ENCODE results near the gene PLEKHG4B. TPM values are rescaled to one million over a fixed set of nuclear protein-coding genes. Genes with fewer than 3 reads are reported as not detected.
A peak's percentile ranks its signal among the peaks of the same experiment; 100 is the strongest.

The PLEKHG4B gene
- total RNA-seq, 1 experiment from 2014 or later: not detected

DNA sequence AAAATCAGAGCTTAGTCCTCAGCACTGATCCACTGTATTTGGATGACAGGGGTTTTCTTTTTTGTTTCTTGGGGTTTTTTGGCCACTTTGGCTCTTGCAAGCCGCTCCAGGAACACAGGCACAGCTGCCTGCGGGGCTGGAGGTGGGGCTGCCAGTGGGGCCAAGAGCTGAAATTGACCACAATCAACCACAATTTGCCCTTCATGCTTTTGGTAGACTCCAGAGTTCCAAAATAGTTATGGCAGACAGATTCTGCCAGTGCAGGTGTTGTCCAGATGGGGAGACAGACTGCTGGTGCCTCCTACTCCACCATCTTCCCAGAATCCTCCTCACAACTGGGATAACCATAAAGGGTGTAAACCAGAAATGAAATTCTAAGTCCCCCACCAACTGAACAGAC, 36.5 kb downstream of the PLEKHG4B start:
- DNase-seq (ENCODE audit: extremely low read depth, low read depth): no peak

DNA sequence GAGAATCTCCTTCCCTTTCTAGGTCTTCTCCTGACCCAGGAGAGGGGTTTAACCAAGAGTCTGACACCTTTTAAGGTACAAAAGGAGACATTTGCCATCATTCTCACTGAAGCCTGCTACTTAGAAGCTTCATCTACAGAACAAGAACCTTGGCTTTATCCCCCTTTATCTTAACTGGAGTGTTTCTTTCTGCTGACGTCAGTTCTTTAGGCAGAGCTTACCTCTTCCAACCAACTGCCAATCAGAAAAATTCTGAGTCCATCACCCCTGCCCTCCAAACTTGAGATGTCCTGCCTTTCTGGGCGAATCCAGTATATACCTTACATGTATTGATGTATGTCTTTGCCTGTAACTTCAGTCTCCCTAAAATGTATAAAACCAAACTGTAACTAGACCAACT, 37.2 kb downstream of the PLEKHG4B start:
- DNase-seq (ENCODE audit: extremely low read depth, low read depth): no peak

DNA sequence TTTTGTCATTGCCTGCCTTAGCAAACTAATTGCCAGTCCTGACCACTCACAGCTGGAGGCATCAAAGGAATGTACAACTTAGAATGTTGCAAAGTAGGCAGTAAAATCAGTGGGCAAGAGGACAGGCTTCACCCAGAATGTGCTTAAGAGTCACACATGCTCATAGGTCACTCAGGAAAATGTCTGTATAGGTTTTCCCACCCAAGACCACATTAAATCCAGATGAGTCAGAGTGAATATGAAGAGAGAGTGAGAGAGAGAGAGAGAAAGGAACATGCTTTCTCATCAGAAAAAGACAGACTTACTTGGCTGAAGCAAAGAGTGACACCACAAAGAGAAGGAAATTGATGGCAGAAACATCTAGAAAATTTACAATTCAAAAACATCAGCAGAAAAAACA, 37.9 kb downstream of the PLEKHG4B start:
- no peak for DNase-seq (ENCODE audit: extremely low read depth, low read depth)

DNA sequence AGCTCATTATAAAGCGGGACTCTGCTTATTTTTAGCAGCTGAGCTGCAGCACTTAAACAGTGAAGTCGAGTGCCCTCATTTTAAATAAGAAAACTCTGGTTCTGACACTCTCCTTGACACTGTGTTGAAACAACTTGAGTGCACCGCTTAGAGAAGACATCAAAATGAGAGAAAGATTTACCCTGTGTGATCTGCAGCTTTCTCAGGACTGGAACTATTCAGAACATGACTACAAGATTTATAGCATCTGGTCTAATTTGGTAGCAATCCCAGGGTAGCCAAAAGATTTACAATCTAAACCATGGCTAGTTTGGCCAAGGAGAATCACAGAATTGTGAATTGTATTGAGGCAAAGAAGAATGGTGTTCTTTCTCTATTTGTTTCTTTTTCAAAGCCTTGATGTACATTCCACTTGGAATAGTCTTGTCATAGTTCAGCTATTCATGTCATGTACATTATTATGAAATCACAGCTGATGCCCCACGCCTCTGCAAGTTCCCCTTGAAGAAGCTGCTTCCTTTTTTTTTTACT, 38.7 kb downstream of the PLEKHG4B start:
- no peak for DNase-seq (ENCODE audit: extremely low read depth, low read depth)

DNA sequence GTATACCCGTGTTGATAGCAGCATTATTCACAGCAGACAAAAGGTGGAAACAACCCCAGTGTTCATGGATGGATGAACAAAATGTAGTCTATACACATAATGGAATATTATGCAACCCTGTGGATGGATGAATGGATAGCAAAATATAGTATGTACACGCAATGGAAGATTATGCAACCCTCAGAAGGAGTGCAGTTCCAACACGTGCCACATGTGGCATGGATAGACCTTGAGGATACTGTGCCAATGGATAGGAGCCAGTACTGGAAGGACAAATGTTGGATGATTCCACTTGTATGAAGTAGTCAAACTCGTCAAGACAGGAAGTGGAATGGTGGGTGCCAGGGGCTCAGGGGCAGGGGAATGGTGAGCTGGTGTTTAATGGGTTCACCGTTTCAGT, 44.9 kb downstream of the PLEKHG4B start:
- DNase-seq (ENCODE audit: extremely low read depth, low read depth): peak; percentile 16

DNA sequence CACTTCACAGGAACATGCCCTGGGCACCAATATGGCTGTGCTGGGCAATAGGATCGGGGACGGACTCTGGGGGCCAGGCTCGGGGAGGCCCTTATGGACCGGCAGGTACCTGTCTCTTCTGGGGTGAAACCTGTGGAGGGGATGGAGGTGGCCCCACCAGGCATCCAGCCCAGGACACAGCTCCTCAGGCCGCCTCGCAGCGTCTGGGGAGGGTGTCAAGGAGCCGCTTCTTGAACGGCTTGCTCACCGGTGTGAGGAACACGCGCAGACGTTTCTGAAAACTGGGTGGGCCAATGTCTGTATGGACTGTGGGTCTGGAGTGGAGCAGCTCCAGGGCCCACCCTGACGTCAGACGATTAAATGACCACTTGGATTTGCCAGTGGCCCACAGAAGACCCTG, 45.8 kb downstream of the PLEKHG4B start:
- no peak for DNase-seq (ENCODE audit: extremely low read depth, low read depth)

DNA sequence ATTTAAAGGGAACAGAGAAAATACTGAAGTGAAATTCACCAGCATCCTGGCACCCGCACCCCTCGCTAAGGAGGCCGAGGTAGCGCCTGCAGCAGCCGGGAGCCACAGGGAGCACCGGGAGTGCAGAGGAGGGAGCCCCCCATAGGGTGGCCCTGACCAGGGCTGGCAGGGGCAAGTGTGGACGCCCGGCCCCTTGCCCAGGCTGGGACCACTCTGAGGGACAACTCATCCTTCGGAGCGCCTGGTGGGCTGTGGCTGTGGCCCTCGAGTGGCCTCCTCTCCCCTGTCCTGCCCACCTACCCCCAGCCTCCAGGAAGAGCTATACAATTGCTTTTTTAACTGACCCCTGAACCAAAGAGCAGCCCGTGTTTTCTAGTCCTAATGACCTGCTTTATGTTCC, 47.0 kb downstream of the PLEKHG4B start:
- no peak for DNase-seq (ENCODE audit: extremely low read depth, low read depth)

DNA sequence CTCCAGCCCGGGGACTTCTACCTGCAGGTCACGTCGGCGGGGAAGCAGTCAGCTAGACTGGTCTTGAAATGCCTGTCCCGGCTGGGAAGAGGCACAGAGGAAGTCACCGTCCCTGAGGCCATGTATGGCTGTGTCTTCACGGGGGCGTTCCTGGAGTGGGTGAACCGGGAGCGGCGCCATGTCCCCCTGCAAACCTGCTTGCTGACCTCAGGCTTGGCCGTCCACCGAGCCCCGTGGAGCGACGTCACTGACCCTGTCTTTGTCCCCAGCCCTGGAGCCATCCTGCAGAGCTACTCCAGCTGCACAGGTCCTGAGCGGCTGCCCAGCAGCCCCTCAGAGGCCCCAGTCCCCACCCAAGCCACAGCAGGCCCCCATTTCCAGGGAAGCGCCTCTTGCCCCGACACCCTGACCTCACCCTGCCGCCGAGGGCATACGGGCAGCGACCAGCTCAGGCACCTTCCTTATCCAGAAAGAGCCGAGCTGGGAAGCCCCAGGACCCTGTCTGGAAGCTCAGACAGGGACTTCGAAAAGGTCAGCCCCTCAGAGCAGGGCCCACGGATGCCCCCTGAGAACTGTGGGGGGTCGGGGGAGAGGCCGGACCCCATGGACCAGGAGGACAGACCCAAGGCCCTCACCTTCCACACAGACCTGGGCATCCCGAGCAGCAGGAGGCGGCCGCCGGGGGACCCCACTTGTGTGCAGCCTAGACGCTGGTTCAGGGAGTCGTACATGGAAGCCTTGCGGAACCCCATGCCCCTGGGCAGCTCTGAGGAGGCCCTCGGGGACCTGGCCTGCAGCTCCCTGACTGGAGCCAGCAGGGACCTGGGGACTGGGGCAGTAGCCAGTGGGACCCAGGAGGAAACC, 47.8 kb downstream of the PLEKHG4B start:
- no peak for DNase-seq (ENCODE audit: extremely low read depth, low read depth)

DNA sequence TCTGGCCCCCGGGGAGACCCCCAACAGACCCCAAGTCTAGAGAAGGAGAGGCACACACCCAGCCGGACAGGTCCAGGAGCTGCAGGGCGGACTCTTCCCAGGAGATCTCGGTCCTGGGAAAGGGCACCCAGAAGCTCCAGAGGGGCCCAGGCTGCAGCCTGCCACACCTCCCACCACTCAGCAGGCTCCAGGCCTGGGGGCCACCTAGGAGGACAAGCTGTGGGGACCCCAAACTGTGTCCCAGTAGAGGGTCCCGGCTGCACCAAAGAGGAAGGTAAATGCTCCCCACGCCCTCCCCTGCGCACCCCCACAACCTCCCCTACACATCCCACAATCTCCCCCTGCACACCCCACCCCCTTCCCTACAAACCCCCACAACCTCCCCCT, 48.5 kb downstream of the PLEKHG4B start:
- no peak for DNase-seq (ENCODE audit: extremely low read depth, low read depth)

DNA sequence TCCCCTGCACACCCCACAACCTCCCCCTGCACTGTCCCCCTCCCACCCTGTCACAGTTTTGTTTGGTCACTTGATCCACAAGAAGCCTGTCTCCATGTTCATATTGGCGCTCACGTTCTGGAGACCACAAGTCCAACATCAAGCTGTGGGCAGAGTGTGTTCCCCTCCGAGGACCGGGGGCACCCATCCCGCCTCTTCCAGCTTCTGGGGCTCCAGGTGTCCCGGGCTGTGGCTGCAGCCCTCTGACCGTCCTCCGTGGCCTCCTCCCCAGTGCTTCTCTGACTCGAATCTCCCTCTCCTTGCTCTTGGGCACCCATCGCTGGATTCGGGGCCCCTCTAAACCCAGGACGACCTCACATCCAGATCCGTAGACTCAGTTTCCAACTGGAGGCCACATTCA, 49.2 kb downstream of the PLEKHG4B start:
- DNase-seq (ENCODE audit: extremely low read depth, low read depth): no peak

DNA sequence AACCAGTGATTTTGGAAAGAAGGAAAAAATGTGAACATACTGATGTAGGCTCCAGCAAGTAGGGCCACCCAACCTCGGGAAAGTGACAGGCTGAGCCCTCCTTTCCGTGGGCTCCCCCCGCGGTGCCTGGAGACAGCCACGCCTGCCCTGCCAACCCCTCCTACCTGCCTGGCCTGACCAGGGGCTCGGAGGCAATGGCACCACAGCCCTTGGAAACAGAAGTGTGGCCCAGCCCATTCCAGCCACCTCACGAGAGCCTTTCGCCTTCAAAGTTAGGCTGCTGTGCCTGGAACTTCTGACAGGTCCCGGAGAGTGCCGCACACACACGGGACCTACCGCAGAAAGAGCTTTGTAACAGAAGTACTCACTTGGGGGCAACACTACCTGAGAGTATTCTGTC, 49.8 kb downstream of the PLEKHG4B start:
- DNase-seq (ENCODE audit: extremely low read depth, low read depth): no peak

DNA sequence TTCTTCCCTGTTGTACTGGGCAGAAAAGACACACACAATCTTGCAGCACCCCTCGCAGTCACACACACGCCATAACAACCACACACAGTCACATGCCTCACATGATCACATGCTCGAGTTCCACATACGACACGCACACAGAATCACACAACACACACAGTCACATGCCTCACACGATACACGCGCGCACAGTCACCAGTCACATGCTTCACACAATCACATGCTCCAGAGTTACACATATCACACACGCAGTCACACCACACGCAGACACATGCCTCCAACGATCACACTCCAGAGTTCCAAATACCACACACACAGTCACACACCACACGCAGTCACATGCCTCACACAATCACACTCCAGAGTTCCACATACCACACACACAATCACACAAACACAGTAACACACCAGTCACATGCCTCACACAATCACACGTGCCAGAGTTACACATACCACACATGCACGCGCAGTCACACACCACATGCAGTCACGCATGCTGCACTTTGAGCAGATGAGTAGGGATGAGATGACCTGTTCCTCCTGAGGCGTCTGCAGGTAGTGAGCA, 50.4 kb downstream of the PLEKHG4B start:
- no peak for DNase-seq (ENCODE audit: extremely low read depth, low read depth)

DNA sequence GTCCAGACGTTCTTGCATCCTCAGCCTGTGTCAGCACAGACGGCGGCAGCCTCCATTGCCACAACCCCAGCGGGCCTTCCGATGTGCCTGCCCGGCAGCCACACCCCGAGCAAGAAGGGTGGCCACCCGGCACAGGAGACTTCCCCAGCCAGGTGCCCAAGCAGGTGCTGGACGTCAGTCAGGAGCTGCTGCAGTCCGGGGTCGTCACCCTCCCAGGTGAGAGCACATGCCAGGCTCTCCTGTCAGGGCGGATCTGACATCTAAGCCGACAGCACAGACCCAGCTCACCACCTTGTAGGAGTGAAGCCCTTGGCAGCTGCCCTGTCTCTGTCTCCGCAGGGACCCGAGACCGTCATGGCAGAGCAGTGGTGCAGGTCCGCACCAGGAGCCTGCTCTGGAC, 51.1 kb downstream of the PLEKHG4B start:
- no peak for DNase-seq (ENCODE audit: extremely low read depth, low read depth)

DNA sequence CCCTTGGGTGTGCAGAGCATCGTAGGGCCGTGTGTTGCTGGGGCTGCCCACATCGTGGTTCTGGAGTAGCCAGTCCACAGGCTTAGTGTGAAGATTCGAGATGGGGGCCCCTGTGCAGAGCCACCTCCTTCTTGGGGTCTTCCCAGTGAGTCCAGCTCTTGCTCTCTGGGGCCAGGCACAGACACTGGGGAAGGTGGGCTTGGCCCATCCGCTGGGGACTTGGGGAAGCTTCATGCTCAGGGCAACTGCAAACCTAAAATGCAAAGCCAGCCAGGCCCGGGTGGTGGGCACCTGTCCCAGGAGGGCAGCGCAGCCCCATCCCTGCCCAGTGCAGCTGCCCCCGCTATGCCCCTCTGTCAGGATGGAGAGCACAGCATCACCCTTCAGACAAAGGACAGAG, 53.0 kb downstream of the PLEKHG4B start:
- no peak for DNase-seq (ENCODE audit: extremely low read depth, low read depth)

DNA sequence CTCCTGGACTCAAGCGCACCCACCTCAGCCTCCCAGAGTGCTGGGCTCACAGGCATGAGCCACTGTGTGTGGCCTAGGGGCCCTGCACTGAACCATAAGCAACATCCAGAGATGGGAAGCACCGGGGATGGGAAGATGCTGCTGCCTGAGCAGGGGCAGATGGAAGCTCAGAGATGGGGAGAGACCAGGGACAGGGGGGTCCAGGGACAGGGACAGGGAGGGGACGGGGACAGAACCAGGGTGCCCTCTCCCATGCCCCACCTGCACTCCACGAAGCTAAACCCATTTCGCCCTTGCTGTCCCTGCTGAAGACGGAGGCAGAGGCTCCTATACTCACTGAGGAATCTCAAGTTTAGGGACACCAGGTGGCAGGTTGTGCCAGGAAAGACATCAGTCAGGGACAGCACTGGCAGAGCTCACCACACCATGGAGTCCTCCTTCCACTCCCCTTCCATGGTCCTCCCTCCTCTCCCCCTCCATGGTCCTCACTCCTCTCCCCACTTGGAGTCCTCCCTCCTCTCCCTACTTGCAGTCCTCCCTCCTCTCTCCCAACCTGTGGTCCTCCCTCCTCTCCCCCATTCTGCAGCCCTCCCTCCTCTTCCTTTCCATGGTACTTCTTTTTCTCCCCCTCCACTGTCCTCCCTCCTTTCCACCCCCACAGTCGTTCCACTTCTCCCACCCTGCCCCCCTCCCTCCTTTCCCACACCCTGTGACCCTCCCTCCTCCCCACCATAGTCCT, 53.8 kb downstream of the PLEKHG4B start:
- DNase-seq (ENCODE audit: extremely low read depth, low read depth): no peak

DNA sequence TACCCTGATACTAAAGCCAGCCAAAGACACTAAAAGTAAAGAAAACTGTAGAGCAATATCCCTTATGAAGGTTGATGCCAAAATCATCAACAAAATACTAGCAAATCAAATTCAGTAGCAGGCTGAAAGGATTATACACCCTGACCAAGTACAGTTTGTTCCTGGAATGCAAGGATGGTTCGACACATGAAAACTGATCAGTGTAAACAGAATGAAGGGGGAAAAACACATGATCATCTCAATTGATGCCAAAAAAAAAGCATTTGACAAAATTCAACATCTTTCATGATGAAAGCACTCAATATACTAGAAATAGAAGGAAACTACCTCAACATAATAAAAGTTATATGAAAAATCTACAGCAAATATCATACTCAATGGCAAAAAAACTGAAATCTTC, 55.8 kb downstream of the PLEKHG4B start:
- DNase-seq (ENCODE audit: extremely low read depth, low read depth): no peak

DNA sequence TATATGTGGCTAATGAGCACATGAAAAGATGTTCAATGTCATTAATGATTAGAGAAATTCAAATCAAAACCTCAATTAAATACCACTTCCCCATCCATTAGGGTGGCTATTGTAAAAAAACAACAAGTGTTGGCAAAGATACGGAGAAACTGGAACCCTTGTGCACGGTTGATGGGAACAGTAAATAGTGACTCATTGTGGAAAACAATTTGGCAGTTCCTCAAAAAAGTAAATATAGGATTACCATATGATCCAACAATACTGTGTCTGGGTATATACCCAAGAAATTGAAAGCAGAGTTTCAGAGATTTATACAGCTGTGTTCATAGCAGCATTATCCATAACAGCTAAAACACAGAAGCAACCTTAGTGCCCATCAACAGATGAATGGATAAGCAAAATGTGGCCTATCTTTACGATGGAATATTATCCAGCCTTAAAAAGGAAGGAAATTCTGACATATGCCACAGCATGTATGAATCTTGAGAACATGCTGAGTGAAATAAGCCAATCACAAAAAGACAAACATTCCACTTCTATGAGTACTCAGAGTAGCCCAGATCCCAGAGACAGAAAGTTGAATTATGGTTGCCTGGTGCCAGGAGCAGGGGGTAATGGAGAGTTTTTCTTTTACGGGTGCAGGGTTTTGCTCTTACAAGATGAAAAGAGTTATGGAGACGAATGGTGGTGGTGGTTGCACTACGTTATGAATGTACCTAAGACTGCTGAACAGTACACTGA, 57.9 kb downstream of the PLEKHG4B start:
- no peak for DNase-seq (ENCODE audit: extremely low read depth, low read depth)

DNA sequence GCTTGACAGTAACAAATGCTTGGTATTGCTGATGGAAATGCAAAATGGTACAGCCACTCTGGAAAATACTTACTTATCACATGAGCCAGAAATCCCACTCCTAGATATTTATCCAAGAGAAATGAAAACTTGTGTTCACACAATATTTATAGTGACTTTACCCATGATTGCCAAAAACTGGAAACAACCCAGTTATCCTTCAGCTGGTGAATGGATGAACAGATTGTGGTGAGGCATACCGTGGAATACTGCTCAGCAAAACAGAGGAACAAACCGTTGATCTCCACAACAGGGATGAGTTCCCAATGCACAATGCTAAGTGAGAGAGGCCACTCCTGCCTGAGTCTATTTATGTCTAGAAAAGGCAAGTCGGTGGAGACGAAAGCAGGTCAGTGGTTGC, 58.8 kb downstream of the PLEKHG4B start:
- DNase-seq (ENCODE audit: extremely low read depth, low read depth): no peak

DNA sequence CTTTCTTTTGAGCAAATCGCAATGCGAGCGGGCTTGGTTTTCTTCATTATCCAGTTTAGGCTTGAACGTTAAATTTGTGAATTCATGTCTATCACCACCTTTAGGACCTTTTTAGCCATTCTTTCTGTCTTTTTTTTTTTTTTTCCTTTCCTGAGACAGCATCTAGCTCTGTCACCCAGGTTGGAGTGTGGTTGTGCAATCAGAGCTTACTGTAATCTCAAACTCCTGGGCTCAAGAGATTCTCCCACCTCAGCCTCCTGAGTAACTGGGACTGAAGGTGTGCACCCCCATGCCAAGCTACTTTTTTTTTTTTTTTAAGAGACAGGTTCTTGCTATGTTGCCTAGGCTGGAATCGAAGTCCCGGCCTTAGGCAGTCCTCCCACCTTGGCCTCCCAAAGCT, 60.1 kb downstream of the PLEKHG4B start:
- no peak for DNase-seq (ENCODE audit: extremely low read depth, low read depth)

DNA sequence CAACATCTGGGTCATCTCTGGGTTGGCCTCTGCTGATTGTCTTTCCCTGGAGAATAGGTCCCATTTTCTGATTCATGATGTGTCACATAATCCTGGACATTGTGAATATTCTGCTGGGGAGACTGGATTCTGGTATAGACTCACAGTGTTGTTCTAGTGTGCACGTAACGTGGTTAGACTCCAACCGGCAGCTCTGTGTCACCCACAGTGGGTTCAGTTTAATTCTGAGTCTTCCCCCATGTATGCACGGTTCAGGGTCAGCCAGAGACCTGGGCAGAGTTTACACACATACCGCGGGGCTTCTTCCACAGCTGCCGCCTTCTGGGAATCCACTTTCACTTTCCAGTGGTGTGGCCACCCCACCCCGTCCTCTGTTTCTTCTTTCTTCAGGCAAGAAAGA, 61.3 kb downstream of the PLEKHG4B start:
- DNase-seq (ENCODE audit: extremely low read depth, low read depth): no peak

DNA sequence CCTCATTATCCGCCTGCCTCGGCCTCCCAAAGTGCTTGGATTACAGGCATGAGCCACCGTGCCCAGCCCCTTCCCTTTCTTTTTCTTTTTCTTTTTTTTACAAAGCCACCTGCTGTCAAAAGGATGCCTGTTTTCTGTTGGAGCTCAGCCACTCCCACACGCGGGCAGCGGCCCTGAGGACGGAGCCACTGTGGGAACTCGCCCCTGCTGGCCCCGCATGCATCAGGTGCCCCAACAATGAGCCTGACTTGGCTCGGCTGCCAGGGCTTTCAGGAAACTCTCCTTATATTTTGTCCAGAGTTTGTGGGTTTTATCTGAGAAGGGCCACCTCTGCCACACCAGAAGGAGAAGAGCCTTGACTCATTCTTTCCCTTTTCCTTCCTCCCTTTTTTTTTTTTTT, 62.3 kb downstream of the PLEKHG4B start:
- DNase-seq (ENCODE audit: extremely low read depth, low read depth): no peak
